Measurements from ENCODE around the gene EEPD1. TPM values are rescaled to one million over a fixed set of nuclear protein-coding genes. Genes with fewer than 3 reads are reported as not detected.

The EEPD1 gene
- total and polyA plus RNA-seq, 2 donors (not counting 3 experiments of a cell fraction or from before 2014, with no cell fraction given) = 0.40 to 0.42 TPM

GRCh38 chr7:36286226-36286625 is 133.2 kb downstream of the EEPD1 start:
- H3K9ac ChIP-seq (replicated peaks; ENCODE audit: extremely low read depth, insufficient read depth, low read length) = no peak overlapping the region
- intact Hi-C loops (cut with micrococcal nuclease) = no loop called here
- TF ChIP-seq MYC (IDR thresholded peaks at IDR 0.05; ENCODE audit: low read depth, low read length) = no peak
- no peak for TF ChIP-seq FOS (IDR thresholded peaks at IDR 0.05; ENCODE audit: borderline replicate concordance, insufficient read depth, low read length)
- TF ChIP-seq POLR2AphosphoS5 (IDR thresholded peaks at IDR 0.05; ENCODE audit: insufficient read depth, low read depth, low read length) = no peak
- TF ChIP-seq CTCF (IDR thresholded peaks at IDR 0.05; ENCODE audit: extremely low read depth in 1 of 2, insufficient read depth in 1 of 2, low read depth in 1 of 2, low read length in 2 of 2) = no peak
- no peak for TF ChIP-seq MAX (IDR thresholded peaks at IDR 0.05; ENCODE audit: insufficient read depth, insufficient read length)
- no peak for TF ChIP-seq JUN (IDR thresholded peaks at IDR 0.05; ENCODE audit: borderline replicate concordance, insufficient read depth, insufficient read length, low read depth)
- no peak for TF ChIP-seq POLR2A (IDR thresholded peaks at IDR 0.05; ENCODE audit: low read depth, low read length)
- no peak for TF ChIP-seq GATA2 (IDR thresholded peaks at IDR 0.05; ENCODE audit: insufficient read depth, insufficient read length, low read depth, low read length)
- TF ChIP-seq EZH2 (IDR thresholded peaks at IDR 0.05; ENCODE audit: borderline replicate concordance, low read depth, low read length, severe bottlenecking) = no peak
- peaks cover 3% of the 10 kb centered on the region for H3K4me1 ChIP-seq (ENCODE audit: control insufficient read depth, extremely low read depth, insufficient read depth, low read length)
- no peak overlapping the region for H2AFZ ChIP-seq (ENCODE audit: low read depth, low read length)
- H3K4me2 ChIP-seq (ENCODE audit: insufficient read depth, low read length) = no peak overlapping the region
- BruUV-seq (replicated peaks) = no TSS peak
- DNase-seq (ENCODE audit: low read depth, low spot score) (no peak), FAIRE-seq (no peak)
- H3K4me3 ChIP-seq (replicated peaks in 1 of 3; ENCODE audit: insufficient read depth in 1 of 3, low read depth in 1 of 3, low read length in 3 of 3) = no peak overlapping the region
- CTCF ChIA-PET = interaction anchor here (1.7 to 7.2 kb wide), 3 partner anchors 33 to 310 kb away, joined by 5 to 203 read pairs (median 7); no protein-coding TSS in a partner anchor
- H3K9me1 ChIP-seq (replicated peaks; ENCODE audit: control insufficient read depth, extremely low read depth, insufficient read depth, low read length) = no peaks in the 10 kb centered on the region
- no peaks in the 10 kb centered on the region for H4K20me1 ChIP-seq (replicated peaks; ENCODE audit: control insufficient read depth, extremely low read depth, insufficient read depth, low read length)
- dilution Hi-C loops (cut with MboI; ENCODE audit: extremely low pct_ligation_motif_present, low sequenced_read_pairs) = no loop called here
- no peaks in the 10 kb centered on the region for H3K27me3 ChIP-seq (ENCODE audit: control insufficient read depth in 2 of 2, insufficient read depth in 2 of 2, low read length in 2 of 2)
- no peaks in the 10 kb centered on the region for H3K9me3 ChIP-seq (replicated peaks; ENCODE audit: control insufficient read depth, insufficient read depth, low read length)
- POLR2A ChIA-PET = no interaction called here
- no peaks in the 10 kb centered on the region for H3K79me2 ChIP-seq (ENCODE audit: control insufficient read depth, insufficient read depth, low read length)
- no peaks in the 10 kb centered on the region for H3K36me3 ChIP-seq (ENCODE audit: control insufficient read depth in 2 of 2, extremely low read depth in 1 of 2, insufficient read depth in 2 of 2, low read length in 2 of 2)
- no peak overlapping the region for H3K27ac ChIP-seq (ENCODE audit: insufficient read depth, low read depth, low read length)
